CD4-positive, alpha-beta T cell treated with Interferon gamma for 1 hour (primary cell): ENCODE results near the gene SDSL.

Source experiments
- DNase-seq: peaks from one replicate; pipeline ENCODE4 v3.0.0-alpha.2; 2020

The SDSL gene

DNA sequence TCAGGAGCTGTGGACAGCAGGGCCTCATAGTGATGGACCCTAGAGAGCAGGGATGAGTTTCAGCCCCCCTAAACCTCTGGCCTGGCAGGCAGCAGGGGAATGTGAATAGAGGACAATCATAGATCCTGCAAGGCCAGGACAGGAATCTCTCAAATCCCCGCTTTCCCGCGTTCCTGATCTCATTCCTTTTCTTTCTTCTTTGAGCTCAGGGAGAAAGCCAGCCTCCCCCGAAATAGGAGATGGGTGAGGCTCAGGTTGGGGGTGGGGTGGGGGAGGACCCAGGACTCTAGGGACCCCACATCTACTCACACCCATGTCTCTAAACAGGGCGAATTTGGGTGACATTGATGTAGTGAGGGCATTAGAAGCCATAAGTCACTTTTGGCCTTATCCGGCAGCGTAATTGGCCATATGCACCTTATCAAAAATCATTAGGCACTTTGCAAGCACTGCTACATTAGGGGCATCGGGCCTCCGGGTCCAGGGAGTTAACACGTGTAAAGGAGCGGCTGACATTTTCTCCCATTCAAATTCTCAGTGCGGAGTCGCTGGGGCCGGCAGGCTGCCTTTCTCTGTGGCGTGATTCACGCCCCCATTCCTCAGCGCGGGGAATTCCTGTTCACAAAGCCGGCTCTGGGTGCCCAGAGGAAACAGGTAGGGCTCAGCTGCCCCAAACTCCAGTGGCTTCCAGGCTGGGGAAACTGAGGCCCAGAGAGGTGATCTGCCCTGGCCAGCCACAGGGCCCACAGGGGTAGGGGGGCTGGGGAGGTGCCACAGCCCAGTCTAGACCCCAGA lies 48.0 kb downstream of the SDSL start:
- DNase-seq: no peak

DNA sequence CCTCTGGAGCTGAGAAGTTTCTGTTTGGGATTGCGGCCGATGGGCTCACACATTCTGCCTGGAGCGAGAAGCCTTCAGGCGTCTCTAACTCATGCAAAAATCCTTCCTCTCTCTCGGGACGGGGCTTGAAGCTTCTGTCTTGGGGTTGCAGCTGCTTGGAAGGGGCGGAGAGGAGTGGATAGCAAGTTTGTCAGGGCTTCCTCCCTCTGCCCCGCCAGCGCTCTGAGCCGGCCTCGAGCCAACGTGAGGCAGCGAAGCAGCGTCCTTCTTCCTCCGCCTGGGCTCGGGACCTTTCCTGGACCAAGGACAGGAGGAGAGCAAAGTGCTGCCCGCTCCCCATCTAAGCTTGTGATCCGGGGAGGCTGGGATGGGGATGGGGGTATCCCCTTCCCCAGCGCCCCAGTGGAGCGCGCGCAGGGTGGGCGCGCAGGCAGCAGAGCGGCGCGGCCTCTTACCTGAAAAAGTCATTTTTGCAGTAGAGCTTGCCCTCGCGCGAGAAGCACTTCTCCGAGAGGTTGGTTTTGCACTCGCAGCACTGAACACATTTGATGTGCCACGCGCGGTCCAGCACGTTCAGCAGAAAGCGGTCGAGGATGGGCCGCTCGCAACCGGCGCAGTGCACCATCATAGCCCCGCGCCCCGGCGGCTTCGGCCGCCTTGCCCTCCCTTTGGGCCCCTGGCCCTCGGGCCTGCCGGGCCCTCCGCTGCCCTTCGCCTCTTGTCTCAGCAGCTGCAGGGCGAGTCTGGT lies 48.9 kb downstream of the SDSL start:
- no peak for DNase-seq

DNA sequence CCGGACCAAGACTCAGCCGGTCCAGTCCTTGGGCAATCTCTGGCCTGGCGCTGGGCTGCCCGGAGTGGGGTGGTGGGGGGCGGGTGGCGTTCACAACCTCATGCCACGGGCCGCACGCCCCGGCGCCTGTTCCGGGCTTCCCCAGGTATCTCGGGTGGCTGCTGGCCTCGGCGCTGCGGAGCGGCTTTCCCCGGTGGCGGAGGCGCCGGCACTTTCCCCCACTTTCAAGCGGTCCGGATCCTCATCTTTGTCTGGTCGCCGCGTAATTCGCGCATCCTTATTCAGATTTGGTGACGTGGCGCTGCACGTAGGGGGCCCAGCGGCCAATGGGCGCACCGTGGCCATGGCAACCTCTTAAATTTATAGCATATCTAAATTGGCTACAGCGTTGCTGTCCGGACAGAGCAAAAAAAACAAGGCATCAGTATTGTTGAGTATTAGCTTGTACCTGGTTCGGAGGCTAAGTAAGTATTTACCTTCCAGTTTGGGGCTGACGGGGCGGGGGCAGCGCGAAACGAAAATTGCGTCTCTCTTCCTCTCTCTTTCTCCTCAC lies 49.5 kb downstream of the SDSL start, which contains the start of gene LHX5:
TSS of gene LHX5 (minus strand) at position 253 of the 553 bp plus-strand sequence. CDS start 373 bp downstream, outside the sequence.
- no peak for DNase-seq

DNA sequence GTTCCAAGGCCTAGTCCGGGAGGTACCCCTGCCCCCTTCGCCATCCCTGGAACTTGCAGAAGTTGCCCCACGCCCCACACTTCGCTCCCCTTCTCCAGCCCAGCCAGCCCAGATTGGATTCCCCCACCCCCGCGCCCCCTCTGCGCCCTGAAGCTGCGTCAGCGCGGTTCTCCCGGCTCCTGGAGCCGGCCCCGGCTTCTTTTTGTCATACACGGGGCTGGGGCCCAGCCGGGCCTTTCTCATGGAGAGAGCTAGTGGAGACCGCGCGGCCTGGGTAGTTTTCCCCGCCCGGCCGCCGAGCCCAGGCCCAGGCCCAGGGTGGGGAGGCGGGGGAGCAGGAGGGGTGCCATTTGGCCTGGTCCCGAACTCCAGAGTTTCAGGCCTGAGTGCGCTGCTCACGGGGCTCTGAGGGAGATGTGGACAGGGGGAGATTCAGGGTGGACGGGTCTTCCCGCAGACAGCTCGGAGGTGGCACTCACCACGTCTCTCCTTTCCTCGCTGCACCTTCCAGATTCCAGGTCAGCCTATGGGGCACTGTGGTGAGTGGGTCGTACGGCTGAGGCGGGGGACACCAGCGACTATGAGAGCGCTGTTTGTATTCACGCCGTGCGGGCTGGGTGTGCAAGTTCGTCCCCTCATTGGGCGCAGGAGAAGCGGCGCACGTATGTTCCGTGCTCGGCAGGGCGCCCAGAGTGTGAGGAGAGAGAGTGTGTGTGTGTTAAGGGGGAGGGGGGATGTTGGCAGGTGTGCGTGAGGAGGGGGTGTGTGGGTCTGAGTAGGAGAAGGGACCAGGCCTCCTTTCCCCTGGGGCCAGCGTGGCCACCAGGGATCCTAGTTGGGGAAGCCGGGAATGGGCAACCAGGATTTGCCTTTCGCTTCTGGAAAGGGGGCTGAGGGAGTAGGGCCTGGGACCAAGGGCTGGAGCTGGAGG lies 50.3 kb downstream of the SDSL start:
- DNase-seq: no peak

DNA sequence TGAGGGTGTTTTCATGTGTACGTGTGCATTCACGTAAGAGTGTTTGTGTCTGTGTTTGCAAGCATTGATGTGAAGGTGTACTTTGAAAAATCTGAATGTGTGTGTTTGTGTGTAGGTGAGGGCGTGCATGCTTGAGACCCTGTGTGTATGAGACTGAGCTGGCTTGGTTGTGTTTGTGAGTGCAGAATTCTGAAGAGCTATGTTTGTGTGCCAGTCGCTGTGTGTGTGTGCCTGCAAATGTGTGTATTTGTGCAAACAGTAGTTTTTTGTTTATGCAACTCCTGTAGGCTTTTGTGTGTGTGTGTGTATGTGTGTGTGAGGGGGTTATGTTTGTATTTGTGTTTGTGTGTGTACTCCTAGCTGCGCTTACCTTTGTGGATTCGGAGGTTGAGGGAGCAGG lies 51.2 kb downstream of the SDSL start:
- DNase-seq: no peak

DNA sequence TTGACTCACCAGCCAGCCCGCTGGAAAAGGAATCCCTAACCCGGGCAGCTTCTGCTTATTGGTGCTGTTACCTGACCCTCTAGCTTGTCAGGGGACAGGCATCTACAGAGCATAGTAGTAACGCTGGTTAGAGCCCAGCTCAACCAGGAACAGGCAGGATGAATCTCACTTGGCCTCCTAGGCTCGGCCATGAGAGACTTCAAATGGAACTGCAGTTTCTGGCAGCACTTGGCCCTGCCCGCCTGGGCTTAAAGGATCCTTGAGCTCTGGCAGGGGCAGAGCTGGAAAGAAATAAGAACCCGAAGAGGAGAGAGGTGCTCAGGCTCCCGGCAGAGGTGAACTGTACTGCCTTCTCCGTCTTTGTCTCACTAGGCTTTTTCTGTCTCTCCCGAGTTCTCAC lies 51.8 kb downstream of the SDSL start:
- DNase-seq: no peak

DNA sequence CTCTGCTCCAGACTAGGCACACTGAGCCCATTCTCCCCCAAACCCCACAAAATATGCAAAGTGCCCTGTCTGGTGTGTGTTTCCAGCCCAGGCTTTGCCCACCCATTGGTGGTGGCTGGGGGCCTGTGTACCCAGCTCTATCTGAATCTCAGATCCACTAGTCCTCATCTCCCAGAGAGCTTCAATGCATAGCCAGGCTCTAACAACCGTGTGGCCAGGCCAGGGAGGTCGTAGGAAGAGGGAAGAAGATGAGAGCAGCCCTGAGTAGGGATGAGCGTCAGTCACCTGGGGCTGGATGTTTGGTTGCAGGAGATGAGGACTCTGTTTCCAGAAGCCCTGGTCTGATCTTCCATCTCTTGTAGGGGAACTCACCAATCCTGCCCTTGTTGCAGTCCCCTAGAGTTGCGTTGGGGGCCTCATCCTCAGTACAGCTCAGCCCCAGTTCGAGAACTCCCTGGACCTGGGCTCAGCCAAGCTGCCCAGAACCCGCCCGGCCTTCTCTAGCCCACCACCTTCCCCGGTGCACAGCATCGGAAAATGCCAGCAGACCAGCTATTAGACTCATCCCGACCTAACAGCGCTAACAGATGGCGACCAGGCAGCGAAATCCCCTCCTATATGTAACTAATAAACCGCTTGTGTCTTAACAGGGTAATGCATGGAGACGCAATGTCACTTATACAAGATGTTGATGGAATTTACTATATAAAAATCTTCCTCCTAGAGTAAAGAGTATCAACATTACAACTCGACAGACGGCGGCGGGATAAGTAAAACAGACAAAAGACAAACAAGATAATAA lies 52.7 kb downstream of the SDSL start:
- DNase-seq: no peak

DNA sequence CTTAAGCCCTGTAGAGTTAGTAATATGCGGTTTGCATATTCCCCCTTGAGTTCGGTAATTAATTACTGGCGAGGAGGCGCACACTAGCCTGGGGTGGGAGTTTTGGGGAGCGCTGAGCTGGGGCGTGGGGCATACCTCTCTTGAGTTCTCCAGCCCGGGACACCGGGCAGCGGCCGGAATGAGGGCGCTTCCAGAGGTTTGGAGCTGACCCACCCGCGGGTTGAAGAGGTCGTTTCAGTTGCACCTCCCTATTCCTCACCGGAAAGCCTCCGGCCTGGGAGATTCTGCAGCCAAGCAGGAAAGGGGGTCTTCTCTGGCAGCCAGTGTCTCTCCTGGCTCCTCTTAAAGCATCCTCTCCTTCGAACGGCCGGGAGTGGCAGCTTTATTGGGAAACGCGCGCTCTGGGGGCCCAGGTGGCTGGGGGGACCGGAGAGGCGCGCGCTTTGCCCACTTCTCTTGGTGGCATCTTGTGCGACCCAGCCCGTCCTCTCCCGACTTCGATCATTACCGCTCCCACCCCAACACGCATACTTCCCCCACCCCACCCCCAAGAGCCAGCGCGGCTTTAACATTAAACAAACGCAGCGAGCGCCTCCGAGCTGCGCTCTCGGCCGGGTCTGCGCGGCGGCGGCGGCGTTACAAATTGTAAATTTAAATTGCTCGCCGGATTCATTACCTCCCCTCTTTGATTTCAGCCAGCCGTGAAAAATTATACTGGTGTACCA lies 53.4 kb downstream of the SDSL start:
- DNase-seq: no peak

DNA sequence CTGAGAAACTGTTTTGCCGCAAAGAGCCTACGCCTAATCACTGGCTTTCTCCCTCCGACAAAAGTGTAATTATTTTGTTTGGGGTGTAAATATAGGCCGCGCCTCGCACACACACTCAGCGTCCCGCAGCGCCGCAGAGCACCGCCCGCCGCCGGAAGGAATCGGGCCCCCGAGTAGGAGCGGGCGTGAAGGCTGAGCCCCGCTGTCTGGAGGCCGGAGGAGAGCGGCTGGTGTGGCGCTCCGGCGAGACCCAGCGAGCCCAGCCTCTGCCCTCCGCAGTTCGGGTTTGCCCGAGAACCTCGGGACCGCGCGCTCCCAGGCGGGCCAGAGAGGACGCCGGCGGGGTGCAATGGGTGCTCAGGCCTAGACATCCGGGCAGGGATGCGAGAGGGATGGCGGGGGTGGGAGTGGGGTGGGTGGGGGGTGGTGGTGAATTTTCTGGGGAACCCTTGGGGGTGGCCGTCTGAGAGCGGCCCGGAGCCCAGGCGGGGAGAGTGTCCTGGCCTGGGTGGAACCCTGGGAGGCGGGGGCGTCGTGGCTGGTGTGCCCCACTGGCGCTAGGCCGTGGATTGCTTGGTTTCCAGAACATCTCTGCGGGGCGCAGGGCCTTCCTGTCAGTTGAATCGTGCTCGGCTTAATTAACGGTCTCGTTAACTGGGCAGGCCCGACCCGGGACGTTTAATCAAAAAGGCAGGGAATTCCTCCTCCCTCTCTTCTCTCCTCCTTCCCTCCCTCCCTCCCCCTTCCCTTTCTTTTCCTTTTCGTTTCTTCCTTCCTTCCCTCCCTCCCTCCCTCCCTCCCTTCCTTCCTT lies 54.2 kb downstream of the SDSL start:
- DNase-seq: no peak

DNA sequence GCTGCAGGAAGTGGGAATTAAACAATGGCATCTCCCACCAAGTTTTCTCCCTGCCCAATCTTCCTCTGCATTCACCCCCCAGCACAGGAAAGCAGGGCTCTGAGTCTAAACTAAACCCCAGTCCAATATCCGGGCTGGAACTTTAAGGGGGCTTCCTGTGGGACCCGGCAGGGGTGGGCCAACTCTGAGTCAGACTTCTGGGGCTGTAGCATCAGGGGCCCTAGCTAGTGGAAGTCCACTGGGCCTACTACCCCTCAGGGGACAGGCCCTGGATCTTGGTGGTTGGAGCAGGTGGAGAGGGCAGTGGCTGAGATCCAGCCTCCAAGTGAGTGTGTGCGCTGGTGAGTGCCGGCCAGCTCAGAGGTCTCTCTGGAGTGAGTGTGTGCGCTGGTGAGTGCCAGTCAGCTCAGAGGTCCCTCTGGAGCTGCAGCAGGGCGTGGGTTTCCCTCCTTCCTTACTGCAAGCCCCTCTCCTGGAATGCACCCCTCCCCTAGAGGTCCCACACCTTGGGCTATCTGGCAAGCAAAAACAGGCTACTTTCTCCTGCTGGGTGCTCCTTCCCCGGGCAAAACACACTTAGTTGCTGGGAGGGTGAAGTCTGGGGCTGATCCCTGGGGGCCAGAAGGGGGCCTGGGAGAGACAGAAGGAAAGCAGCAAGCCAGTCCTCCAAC lies 55.1 kb downstream of the SDSL start:
- DNase-seq: no peak

DNA sequence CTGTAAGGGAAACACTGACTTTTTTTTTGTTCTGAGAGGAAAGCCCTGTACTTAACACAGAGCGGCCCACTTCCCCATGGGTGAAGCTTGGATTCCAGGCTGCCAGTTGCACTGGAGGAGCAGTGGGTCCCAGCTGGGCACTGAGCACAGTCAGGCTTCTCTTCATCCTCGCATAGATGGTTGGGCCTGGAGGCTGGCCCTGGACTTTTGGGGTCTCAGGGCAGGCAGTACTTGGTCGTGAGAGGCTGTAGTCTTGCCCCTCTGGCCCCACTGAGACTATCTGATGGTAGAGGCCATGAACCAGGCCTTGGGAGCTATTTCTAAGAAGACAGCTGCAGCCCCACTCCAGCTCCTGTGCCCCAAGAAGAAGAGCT lies 55.6 kb downstream of the SDSL start:
- no peak for DNase-seq

DNA sequence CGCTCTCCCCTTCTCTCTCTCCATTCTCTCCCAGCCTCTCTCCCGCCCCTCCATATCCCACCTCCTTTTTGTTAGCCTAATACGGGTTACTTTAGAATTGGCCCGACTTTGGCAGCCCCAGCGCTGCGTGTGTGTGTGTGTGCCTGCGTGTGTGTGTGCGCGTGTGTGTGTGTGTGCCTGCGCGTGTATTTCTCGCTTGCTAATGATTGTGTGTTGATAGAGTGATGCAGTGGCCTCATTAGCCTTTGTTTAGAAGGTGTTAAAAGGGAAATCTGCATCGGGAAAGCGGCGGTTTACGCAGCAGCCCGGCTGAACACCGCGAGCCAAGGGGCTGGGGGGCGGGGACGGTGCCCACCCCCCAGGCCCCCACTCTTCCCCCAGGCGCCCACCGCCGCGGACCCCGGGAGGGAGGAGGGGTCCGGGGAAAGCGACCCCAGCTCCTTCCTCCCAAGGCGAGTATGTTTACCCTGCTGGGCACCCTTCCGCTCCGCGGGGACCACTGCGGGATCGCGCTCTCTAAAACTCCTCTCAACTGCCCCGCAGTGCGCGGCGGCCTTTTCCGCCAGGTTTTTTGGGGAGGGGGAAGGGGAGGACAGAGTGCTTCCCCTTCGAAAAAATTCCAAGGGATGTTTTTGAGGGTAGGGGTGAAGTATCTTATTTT lies 56.3 kb downstream of the SDSL start:
- DNase-seq: no peak

DNA sequence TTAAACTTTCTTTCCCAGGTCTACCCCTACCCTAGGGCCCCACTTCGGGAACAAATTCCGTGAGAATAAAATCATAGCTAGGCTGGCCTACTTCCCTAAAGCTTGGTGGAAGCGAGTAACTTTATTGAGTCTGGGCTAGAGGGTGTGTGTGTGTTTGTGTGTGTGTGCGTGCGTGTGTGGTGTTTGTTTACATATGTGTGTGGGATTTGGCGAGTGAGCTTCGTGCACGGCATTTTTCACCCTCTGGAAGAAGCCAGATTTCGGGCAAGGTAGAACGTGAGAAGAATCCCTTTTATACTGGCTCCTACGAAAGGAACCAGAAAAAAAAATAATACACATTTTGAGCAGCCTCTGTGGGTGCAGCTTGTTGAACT lies 57.0 kb downstream of the SDSL start:
- DNase-seq: no peak

DNA sequence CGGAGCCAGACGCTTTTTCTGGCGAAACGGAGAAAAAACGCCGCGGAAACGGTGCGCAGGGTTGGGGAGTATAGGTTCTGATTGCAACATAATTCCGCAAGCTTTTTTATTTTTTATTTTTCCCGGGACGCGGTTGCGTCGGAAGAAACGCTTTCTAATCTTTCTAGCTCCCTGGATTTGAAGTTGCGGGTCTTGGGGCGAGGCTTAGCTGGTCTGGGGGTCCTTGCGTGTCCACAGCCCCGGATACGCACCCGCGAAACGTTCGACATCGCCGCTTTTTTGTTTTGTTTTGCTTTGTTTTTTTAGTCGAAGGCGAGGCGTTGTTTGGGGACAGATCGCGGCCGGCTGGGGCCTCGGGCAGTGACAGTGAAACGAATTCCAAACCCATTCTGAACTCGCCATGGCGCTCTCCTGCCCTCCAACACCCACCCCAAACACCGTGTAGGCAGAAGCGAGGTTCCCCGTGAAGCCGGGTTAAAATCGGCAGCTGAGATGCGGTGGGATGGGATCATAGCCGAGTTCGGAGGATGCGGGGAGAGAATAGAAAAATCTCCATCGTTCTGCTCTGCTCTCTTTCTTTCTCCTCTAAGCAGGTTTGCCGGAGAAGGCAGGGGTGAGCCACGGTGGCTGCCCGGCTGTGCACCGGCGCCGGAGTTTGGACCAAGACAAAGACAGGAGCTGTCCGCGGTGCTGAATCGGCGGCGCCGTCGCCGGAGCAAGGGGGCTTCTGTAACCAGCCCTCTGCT lies 57.6 kb downstream of the SDSL start:
- DNase-seq: no peak

DNA sequence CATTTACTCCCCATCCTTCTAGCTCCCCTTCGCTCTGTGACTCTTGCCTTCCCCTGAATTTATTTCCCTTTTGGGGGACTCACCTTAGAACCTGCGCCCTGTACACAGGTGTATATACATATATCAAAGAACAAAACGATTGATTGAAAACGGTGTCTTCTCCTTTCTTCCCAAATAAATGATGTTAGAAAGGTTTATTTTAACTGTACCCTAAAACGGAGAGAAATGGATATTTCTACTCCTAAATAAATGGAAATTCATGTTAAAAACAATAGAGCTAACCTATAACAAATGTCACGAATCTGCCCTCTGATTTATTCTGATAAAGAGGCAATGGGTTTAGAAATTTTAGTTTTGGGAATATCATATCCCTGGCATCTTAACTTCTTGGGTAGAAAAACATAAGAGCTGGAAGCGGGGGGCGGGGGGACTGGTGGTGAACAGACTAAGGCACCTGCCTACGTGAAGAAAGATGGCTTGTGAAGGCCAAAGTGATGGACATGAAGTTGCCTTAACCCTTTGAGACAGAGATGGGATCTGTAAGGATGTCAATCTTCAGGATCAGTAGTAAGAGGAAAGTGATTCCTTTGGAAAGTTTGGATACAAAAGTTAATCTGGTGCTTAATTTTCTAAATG lies 58.3 kb downstream of the SDSL start:
- DNase-seq: no peak

DNA sequence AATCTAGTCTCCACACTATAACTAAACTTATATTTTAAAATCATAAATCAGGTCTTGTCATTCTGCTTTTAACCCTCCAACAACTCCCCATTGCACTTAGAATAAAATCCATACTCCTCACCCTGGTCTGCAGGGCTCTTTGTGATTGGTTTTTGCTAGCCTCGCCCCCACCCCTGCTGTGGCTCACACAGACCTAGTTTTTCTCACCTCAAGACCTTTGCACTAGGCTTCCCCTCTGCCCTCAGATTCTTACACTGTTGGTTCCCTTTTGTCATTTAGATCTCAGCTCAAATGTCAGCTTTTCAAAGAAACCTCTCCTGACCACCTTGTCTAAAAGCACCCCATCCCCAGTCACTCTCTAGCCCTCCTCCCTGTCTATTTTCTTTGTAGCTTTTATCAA lies 60.2 kb downstream of the SDSL start:
- no peak for DNase-seq

DNA sequence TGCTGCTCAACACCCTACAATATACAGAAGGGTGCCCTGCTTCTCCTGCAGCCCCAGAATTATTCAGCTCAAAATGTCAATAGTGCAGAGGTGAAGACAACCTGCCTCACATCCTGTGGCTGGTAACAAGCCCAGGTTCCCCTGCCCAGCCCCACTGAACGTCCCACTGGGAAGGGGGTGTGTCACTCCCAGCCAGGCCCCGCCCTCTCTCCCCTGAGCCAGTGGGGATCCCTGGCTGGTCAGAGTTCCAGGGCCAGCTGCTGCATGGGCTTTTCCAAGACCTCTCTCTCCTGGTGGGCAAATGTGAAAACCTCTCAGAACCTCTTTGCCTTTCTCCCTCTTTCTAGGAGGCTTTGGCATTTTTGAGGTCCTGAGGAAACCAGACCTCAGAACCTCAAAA lies 63.1 kb downstream of the SDSL start:
- DNase-seq: no peak

DNA sequence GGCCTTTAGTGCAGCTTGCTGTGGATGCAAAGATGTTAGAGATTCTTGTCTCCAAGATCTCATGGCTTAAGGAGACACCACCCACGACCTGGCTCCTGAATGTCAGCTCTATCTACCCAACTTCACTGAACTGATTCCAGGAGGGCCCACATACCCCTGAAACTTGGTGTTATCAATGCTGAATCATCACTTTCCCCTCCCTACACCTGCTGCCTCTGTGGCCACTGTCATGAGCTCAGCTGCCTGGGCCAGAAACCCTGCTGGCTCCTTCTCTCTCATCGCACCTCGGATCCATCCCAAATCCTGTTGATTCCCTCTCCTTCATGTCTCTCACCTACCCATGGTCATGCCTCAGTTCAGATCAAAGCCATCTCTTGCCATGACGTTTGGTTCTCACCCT lies 64.5 kb downstream of the SDSL start:
- DNase-seq: no peak
